NCI-H2171 treated with DMSO at 0.1 percent for 48 hours (cell line): ENCODE results near the gene CDPF1.

Experiments
- DNase-seq: peaks from one replicate; lab custom pipeline; 2025; lab: John Stamatoyannopoulos, UW

CDPF1 gene

DNA sequence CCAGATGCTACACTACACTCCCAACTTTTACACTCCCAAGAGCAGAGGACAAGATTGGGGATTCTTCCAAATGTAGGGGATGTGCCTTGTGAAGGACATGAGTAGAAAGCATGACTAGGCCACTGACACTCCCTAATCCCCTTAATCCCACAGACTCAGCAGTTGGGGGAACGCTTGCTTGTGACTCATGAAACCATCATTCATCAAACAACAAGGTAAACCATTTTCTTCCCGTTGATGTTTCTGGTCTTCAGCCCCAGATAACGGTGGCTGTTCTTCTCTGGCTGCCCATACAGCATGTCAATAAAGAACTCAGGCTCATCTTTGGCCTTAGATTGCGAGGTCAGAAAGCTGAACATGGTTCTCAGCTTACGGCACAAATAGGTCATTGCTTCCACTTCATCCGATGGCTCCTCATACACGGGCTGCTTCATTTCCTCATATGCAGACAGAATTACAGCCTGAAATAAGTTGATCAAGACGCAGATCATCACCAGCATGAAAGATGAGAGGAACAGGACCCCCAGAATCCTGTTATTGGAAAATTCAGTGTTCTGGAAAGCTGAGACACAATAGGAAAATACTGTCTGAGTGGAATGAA lies 6.4 kb upstream of the CDPF1 start:
- DNase-seq, result no peak

DNA sequence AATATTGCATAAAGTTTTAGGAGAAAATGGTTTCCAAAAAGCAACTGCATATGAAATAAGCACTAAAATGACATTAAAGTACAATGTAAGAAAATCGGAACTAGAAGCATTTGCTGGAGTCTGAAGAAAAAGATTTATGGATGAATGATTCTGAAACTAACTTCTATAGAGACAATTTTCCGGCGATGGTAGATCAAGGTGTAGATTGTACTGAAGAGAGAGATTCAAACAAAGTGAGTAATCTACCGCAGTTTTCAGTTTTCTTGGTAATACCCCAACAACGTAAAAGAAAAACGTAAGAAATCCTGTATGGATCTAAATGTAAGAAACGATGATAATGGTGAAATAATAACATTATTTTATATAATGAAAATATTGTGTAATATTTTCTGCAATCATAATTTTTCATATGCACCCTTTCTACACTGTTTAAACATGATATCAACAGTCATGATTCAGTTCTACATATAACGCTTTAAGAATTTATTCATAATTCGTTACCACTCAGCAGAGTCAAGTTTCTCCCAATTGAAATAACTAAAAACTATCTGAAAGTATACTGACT lies 1.8 kb upstream of the CDPF1 start:
- DNase-seq, result no peak

DNA sequence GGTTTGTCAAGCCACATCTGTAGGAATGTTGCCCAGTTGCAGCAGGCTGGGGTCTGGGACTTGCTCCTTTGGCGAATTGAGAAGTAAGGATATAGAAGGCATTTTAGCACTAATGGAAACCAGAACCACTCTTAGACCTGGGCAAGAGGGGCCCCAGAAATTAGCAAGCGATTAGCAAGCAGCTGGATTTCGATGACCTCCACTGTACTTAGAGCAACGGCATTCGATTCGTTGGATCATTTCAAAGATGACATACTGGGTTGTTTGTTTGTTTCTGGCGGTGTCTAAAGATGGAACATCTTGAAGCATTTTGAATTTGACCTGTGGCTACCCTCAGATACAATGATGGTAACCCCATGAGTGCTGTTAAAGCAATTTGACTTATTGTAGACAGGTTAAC lies 1.2 kb upstream of the CDPF1 start:
- DNase-seq, result no peak

DNA sequence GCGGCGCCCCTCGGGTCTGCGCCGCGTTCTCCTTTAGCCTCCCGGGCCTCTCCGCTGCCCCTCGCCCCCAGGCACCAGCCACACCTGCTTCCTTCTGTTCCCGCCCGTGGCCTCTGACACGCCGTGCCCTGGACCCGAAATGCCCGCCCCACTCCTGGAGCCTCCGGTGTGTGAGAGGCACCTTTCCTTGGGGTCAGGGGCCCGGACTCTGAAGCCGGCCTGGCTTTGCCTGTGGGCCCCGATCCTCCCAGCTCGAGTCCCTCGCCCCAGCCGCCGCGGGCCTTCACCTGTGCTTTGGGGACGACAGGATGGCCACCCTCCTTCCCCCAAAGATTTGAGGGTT lies 661 bp upstream of the CDPF1 start:
- no peak for DNase-seq

- DNase-seq, result no peak
Measured at GRCh38 chr22:46247443-46247975, 2.6 kb downstream of the CDPF1 start.

DNA sequence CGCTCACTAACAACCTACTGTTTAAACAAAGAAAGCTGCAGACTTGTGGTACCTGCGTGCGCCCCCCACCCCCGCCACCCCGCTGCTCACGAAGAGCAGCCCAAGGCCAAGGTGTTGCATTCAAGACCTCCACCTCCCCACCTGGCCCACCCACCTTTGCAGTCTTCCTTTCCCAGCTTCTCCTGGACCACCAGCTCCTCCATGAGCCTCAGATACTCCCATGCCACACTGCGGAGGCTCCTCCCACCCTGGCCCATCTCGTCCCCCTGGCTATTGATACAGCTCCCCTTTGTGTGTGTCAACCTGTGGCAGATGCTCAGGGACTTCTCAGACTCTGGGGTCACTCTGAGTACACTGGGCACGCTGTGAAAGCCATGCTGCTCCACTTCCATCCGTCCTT lies 3.9 kb downstream of the CDPF1 start:
- no peak for DNase-seq

DNA sequence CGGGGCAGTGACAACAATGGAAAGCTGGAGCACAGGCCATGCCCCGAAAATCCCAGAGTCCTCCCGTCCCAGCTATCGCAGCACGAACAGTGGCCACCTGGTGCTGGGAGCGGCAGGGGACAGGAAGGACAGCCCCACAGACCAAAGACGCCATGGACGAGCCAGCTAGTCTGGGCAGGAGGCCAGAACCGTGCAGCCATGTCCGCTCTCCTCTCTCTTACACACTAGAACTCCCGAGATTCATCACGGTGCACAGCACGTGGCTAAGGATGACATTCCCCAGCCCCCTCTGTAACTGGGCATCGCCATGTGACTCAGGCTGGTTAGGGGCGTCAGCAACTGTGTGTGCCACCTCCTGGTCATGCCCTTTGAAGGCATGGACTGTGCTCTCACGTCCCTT lies 4.6 kb downstream of the CDPF1 start:
- DNase-seq, result no peak

DNA sequence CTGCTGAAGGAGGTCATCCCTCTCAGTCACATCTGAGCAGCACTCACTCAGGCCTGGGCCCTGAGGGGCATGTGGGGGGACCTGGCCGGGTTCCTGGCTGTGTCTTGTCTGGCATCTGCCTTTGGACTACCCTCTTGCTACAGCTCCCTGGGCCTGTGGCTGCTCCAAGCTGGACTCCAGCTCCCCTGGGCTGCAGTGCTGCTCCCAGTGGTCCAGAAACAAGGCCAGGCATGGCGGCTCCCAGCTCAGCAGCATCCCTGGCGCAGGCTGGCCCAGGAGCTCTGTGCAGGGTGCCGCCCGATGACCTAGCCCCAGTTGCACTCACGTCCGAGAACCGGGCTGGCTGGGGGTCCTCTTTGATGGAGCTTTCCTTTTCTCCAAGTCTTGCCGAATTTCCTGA lies 5.3 kb downstream of the CDPF1 start:
- DNase-seq, result no peak

GRCh38 chr22:46242076-46242475 lies 8.0 kb downstream of the CDPF1 start:
- DNase-seq, result no peak

- no peak for DNase-seq
Measured at GRCh38 chr22:46241396-46242007, 8.6 kb downstream of the CDPF1 start.

- no peak for DNase-seq
Measured at GRCh38 chr22:46240907-46241306, 9.2 kb downstream of the CDPF1 start.

- DNase-seq, result no peak
Measured at GRCh38 chr22:46240506-46240905, 9.6 kb downstream of the CDPF1 start.

DNA sequence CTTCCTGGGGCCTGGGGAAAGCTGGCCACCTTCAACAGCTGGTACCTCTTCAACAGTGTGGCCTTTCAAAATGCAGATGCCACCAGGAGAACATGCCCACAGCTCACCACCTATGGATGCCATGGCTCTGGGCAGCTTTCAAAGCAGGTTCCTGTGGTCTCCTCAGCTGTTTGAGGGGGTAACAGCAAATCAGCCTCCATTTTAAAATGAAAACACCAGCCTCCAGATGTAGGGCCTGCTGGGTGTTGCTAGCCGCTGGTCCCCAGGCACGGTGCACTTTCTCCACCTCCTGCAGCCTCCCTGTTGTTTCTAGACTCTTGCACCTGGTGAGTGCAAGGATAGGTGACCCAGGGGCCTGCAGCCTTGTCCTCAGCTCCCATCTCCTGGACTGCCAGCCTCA lies 10.0 kb downstream of the CDPF1 start:
- no peak for DNase-seq

- no peak for DNase-seq
Measured at GRCh38 chr22:46239261-46240048, 10.6 kb downstream of the CDPF1 start.

DNA sequence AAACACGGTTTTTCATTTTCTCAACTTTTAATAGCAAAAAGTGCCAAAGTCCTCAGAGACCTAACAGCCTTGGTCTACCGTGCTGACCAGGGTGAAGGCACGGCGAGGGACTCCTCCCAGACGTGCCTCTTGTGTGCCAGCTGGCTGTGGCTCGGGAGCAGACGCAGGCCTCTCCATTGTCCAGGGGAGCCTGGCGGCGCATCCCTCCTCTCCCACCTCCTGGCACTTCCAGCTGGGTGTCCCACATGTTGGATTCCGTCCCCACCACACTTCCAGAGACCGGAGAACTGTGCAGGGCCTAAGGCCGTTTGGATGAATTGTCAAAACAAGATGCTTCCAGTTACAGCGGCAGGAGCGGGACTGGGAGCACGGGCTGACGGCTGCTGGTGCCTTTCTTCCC lies 11.6 kb downstream of the CDPF1 start:
- no peak for DNase-seq

GRCh38 chr22:46237453-46238124 lies 12.5 kb downstream of the CDPF1 start:
- DNase-seq, result no peak

- no peak for DNase-seq
Measured at GRCh38 chr22:46234969-46235368, 15.1 kb downstream of the CDPF1 start.

DNA sequence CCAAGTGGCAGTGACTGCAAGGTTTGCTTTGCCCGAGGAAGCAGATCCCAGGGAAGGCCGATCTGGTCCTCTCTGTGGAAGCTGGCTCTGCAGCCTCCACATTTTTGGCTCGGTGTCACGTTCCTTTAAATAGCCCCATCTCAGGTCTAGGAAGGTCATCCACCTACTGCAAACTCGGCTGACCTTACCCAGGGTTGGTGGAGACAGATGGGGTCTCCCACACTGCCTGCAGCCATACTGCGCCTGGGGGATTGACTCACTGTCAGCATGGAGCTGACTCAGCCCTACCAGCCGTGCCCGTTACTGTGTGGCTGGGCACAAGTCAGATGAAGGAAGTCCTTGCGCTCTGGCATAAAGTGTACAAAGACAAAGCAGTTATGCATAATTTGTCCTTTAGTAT lies 16.9 kb downstream of the CDPF1 start:
- DNase-seq, result no peak

GRCh38 chr22:46230262-46230901 lies 19.7 kb downstream of the CDPF1 start:
- DNase-seq, result no peak

DNA sequence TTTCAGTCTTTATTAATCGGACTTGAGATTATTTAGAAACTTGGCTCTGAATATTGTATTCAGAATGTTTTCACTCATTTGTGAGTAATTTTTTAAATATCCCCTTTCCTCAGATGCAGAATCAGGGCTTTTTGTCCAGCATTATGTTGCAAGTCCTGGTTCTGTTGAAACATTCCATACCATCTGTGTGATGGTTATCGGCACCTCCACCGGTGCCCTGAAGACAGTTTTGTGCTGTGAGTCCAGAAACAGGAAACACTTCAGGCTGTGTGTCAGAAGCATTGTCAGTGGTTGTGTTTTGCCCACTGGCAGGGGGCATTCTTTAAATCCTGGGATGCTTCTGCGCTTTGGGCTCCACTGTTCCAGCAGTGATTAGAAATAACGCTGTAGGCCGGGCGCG lies 20.4 kb downstream of the CDPF1 start:
- DNase-seq, result no peak

- DNase-seq, result no peak
Measured at GRCh38 chr22:46226577-46226976, 23.5 kb downstream of the CDPF1 start.

DNA sequence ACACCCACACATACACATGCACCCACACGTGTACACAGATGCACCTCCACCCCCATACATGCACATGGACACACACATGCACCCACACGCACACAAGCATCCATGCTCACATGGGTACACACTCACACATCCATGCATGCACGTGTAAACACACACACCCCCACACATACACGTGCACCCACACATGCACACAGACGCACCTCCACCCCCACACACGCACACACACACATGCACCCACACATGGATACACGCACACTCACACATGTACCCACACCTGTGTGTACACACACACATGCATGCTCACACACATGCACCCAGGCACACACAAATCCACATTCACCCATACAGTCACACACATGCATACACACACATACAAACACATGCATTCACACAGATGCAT lies 24.5 kb downstream of the CDPF1 start:
- DNase-seq, result no peak
